K562 treated with DMSO at 1 percent for 4 hours (cell line): ENCODE results near the gene CLEC2D. TPM values are rescaled to one million over a fixed set of nuclear protein-coding genes. Genes with fewer than 3 reads are reported as not detected.

Experiments used
- total RNA-seq: library from RNA; unstranded; fragments of 300-600 nt; gene quantifications from 2 replicates; pipeline ENCODE4 v1.2.3, GENCODE V29; 2022; ENCODE audit not compliant: insufficient read depth

Gene CLEC2D, protein sequence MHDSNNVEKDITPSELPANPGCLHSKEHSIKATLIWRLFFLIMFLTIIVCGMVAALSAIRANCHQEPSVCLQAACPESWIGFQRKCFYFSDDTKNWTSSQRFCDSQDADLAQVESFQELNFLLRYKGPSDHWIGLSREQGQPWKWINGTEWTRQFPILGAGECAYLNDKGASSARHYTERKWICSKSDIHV
- 1.5 and 1.7 TPM in 2 replicates for total RNA-seq

DNA sequence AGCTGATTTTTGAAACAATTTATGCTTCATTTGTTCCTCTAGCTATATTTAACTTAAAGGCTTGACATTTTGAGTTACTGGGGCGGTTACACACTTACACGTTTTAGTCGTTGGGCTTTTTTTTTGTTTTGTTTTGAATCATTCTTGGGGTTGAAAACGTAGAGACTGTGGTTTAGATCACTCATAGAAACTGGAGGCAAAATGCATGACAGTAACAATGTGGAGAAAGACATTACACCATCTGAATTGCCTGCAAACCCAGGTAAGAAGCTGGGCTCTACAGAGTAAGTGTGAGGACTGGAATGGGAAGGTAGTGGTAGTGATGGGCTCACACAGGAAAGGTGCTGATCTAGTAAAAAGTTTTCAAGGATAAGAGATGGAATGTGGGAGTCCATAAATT lies at the start of gene CLEC2D:
CLEC2D (plus strand) TSS at position 180 of the 400 bp plus-strand sequence; CDS start at position 202, 22 bp downstream.

GRCh38 chr12:9732921-9733461 lies 63.5 kb downstream of the CLEC2D start, which contains the start of gene CLECL1:
TSS of gene CLECL1 (minus strand) at chr12:9733097.

Other genes starting within 250 kb of the CLEC2D start
- not detected in 2 replicates for gene KLRB1, start 61.8 kb upstream of the CLEC2D start, total RNA-seq
- not detected in 2 replicates for gene CLECL1, start 63.4 kb downstream of the CLEC2D start, total RNA-seq
- gene CD69, start 91.2 kb downstream of the CLEC2D start, total RNA-seq: 1.1 and 3.2 TPM in 2 replicates
- not detected in 2 replicates for gene KLRF1, start 157.8 kb downstream of the CLEC2D start, total RNA-seq
- gene CLEC2B, start 199.6 kb downstream of the CLEC2D start, total RNA-seq: 0.90 TPM in 1 of 2 replicates, not detected in the other
- not detected in 2 replicates for gene KLRF2, start 211.8 kb downstream of the CLEC2D start, total RNA-seq